ENCODE data around the gene TECTA.

DNA sequence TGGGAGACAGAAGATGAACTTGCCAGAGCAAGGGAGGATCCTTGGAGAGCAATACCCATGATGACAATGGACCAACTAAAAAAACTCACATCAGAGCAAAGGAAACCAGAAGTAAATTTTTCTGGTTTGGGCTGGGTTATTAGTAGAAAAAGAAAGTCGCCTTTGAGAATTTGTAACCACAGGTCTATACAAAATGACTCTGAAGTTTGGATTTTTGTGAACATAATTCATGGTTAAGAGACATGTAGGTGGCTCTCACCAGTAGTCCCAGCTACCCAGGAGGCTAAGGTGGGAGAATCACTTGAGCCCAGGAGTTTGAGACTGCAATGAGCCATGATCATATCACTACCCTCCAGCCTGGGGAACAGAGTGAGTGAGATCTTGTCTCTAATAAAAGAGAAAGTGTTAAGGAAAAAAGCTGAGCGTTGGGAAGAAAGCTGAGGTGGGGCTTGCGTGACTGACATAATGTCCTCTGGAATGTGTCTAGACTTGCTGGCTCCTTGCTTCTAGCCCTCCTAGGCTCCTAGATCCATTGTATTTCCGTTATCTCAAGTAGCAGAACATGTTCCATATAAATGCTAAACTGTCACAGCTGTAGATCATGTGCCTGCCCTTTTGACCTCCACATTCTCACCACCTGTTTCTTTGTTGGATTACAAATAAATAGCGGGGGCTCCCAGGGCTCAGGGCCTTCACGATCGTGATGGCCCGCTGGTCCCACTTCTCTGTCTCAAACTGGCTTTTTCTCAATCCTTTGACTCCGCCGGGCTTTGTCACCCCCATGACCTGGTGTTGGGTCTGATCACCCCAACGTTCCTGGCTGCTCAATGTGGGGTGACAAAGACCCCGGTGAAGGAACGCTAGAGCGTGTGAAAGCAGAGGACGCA lies 135.3 kb downstream of the TECTA start:
- TF ChIP-seq CTCF (IDR thresholded peaks at IDR 0.05): no peak
- TF ChIP-seq, protein P1, sequence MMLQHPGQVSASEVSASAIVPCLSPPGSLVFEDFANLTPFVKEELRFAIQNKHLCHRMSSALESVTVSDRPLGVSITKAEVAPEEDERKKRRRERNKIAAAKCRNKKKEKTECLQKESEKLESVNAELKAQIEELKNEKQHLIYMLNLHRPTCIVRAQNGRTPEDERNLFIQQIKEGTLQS (CRISPR knock-in tag; conservative IDR thresholded peaks at IDR 0.05): no peak
- TF ChIP-seq, protein P2, sequence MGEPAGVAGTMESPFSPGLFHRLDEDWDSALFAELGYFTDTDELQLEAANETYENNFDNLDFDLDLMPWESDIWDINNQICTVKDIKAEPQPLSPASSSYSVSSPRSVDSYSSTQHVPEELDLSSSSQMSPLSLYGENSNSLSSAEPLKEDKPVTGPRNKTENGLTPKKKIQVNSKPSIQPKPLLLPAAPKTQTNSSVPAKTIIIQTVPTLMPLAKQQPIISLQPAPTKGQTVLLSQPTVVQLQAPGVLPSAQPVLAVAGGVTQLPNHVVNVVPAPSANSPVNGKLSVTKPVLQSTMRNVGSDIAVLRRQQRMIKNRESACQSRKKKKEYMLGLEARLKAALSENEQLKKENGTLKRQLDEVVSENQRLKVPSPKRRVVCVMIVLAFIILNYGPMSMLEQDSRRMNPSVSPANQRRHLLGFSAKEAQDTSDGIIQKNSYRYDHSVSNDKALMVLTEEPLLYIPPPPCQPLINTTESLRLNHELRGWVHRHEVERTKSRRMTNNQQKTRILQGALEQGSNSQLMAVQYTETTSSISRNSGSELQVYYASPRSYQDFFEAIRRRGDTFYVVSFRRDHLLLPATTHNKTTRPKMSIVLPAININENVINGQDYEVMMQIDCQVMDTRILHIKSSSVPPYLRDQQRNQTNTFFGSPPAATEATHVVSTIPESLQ (CRISPR knock-in tag; IDR thresholded peaks at IDR 0.05): no peak
- TF ChIP-seq ETV6 (CRISPR knock-in tag; IDR thresholded peaks at IDR 0.05): no peak
- no peak for TF ChIP-seq ZSCAN18 (CRISPR knock-in tag; IDR thresholded peaks at IDR 0.05)
- TF ChIP-seq ELF4 (CRISPR knock-in tag; IDR thresholded peaks at IDR 0.05; ENCODE audit: low read depth): no peak
- no peak for TF ChIP-seq IRF1 (CRISPR knock-in tag; IDR thresholded peaks at IDR 0.05)
- no peak for TF ChIP-seq GABPB1 (CRISPR knock-in tag; IDR thresholded peaks at IDR 0.05)
- no peak for TF ChIP-seq USF2 (CRISPR knock-in tag; IDR thresholded peaks at IDR 0.05)
- TF ChIP-seq FOXJ3 (CRISPR knock-in tag; IDR thresholded peaks at IDR 0.05; ENCODE audit: borderline replicate concordance): no peak
- TF ChIP-seq ATF2 (CRISPR knock-in tag; IDR thresholded peaks at IDR 0.05; ENCODE audit: borderline replicate concordance, low read depth): no peak
- no peak for TF ChIP-seq NR1H2 (CRISPR knock-in tag; IDR thresholded peaks at IDR 0.05)

Measured in WTC11 (cell line).